HG03354 (cell line): Measurements from ENCODE around the gene EFNA1.
"Not testable (repeated sequence)": the region's sequence is repeated elsewhere in the genome, so short reads cannot be mapped to it uniquely, and the experiment has no call there.

Source experiments
- ATAC-seq: cut with Tn5 transposase; IDR thresholded peaks from one replicate; pipeline ENCODE4 v1.9.1; 2021; ENCODE audit warnings: mild to moderate bottlenecking; ENCODE audit not compliant: unreplicated experiment, poor library complexity, severe bottlenecking

The EFNA1 gene

GRCh38 chr1:155091071-155092051 lies 36.3 kb upstream of the EFNA1 start:
- no peak for ATAC-seq

GRCh38 chr1:155092131-155092530 lies 35.5 kb upstream of the EFNA1 start:
- no peak for ATAC-seq

- ATAC-seq, result no peak
Measured at GRCh38 chr1:155092641-155093040, 35.0 kb upstream of the EFNA1 start.

- ATAC-seq, result no peak
Measured at GRCh38 chr1:155093911-155094621, 33.6 kb upstream of the EFNA1 start.

- no peak for ATAC-seq
Measured at GRCh38 chr1:155094622-155094948, 33.1 kb upstream of the EFNA1 start.

GRCh38 chr1:155099331-155099730 lies 28.3 kb upstream of the EFNA1 start:
- no peak for ATAC-seq

- no peak for ATAC-seq
Measured at GRCh38 chr1:155103325-155103724, 24.4 kb upstream of the EFNA1 start.

GRCh38 chr1:155104605-155105534 lies 22.8 kb upstream of the EFNA1 start:
- no peak for ATAC-seq

- no peak for ATAC-seq
Measured at GRCh38 chr1:155105604-155106011, 22.1 kb upstream of the EFNA1 start.

GRCh38 chr1:155106862-155107261 lies 20.8 kb upstream of the EFNA1 start:
- no peak for ATAC-seq

GRCh38 chr1:155107309-155108264 lies 20.1 kb upstream of the EFNA1 start:
- ATAC-seq, result no peak

GRCh38 chr1:155108296-155108695 lies 19.4 kb upstream of the EFNA1 start:
- ATAC-seq, result no peak

- no peak for ATAC-seq
Measured at GRCh38 chr1:155110381-155110780, 17.3 kb upstream of the EFNA1 start.

GRCh38 chr1:155110826-155111225 lies 16.9 kb upstream of the EFNA1 start:
- no peak for ATAC-seq

GRCh38 chr1:155113450-155113980 lies 14.2 kb upstream of the EFNA1 start:
- no peak for ATAC-seq

- no peak for ATAC-seq
Measured at GRCh38 chr1:155116113-155116764, 11.4 kb upstream of the EFNA1 start.

GRCh38 chr1:155117610-155118009 lies 10.1 kb upstream of the EFNA1 start:
- no peak for ATAC-seq

- not testable (repeated sequence) for ATAC-seq
Measured at GRCh38 chr1:155118090-155118489, 9.6 kb upstream of the EFNA1 start.
